ENCODE results near the gene SLC37A1.

The SLC37A1 gene

DNA sequence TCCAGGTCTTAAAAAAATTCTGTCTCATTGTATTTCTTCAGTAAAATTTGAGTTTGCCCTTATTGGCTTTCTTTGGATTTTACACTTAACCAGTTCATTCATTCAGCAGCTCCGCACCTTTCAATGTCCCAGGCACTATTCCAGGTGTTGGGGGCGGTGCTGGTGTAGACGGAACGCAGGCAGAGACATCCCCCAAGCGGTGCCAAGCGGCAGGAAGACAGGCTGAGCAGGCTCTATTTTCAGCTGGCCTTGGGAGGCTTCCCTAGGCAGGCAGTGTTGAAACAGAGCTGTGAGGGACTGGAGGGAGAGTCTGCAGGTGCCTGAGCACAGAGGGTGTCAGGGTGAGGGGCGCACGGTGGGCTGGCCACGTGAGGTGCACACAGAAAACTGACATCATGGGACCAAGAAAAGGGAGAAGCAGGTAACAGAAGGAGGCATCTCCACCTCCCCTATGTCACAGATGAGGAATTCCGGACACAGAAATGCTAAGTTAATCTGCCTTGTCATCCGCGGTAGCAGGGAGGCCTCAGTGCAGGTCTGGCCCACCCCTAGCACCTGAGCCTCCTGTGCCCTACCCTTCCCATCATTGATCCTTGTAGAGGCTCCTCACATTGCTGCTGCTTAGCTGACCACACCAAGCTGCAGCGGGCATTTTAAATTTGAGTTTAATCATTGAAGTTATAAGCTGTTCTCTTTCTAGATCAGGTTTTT is 40.8 kb downstream of the SLC37A1 start:
- TF ChIP-seq, protein P1, sequence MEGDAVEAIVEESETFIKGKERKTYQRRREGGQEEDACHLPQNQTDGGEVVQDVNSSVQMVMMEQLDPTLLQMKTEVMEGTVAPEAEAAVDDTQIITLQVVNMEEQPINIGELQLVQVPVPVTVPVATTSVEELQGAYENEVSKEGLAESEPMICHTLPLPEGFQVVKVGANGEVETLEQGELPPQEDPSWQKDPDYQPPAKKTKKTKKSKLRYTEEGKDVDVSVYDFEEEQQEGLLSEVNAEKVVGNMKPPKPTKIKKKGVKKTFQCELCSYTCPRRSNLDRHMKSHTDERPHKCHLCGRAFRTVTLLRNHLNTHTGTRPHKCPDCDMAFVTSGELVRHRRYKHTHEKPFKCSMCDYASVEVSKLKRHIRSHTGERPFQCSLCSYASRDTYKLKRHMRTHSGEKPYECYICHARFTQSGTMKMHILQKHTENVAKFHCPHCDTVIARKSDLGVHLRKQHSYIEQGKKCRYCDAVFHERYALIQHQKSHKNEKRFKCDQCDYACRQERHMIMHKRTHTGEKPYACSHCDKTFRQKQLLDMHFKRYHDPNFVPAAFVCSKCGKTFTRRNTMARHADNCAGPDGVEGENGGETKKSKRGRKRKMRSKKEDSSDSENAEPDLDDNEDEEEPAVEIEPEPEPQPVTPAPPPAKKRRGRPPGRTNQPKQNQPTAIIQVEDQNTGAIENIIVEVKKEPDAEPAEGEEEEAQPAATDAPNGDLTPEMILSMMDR (conservative IDR thresholded peaks at IDR 0.05; ENCODE audit: low read depth, low read length): no peak
- H3K4me3 ChIP-seq (ENCODE audit: low read length): no peak overlapping the region
- DNase-seq (ENCODE audit: low read depth): no peak

DNA sequence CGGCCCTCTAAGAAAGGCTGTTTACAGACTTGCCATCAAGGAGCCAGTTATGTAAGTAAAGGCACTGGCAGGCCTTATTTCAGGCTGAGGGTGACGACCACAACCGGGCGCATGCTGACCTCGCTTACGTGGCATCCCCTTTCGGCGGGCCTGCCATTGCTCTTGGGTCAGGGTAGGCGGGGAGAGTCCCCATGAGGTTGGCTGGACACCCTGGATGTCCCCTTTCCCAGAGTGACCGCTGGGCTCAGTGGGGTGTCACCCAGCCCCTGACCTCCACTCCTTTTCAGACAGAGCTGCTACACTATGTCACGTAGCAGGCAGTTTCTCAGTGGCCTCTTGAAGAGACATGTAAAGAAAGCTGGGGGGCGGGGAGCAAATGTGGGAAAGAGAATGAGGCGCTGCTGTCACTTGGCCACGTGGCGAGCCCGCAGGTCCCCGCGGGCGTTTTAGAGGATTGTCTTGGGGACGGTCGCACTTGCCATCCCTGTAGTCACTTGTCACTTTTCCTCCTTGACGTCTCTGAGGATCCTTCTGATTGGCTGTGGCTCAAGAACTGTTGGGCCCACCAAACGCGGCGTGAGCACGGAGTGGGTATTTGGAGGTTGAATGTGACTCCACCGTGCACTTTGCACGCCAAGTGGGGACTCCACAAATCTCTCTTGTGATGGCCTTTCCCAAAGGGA is 42.2 kb downstream of the SLC37A1 start:
- H3K4me3 ChIP-seq (ENCODE audit: low read length): no peak overlapping the region
- DNase-seq (ENCODE audit: low read depth): no peak
- TF ChIP-seq, protein P1 (conservative IDR thresholded peaks at IDR 0.05; ENCODE audit: low read depth, low read length): no peak

DNA sequence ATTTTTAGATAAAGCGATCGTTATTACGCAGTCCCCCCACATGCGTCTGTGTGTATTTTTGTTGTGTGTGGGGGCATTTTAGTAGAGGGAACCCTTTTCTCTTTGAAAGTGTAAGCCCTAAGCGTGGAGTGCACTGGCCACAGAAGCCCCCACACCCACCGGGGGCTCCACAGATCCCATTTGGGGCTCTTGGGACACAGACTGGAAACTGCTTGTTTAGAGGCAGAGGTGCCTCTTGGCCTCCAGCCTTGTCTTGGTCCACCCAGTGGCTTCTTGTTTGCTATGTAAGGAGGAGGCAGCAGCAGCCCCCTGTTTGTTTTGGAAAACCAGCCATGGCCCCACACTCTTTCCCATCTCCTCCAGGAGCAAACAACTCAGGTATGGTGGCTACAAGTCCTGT is 42.8 kb downstream of the SLC37A1 start:
- no peak overlapping the region for H3K4me3 ChIP-seq (ENCODE audit: low read length)
- TF ChIP-seq, protein P1 (conservative IDR thresholded peaks at IDR 0.05; ENCODE audit: low read depth, low read length): no peak
- no peak for DNase-seq (ENCODE audit: low read depth)

DNA sequence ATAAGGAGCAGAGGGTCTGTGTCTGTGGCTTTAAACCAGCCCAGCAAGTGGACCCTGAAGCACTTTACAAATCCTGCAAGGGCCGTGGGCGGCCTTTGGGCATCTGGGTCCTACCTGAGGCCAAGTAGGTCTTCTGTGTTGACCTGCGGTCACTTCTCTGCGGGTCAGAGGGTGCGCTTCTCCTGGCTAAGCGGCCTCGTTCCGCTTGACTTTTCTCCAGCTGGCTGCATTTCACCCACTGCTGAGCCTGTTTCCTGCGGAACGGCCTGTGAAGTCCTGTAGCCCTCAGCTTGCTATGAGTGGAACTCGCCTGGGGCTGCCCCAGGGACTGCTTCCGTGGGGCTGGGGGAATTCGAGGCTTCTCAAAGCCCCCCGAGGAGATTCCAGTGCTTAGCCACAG is 43.3 kb downstream of the SLC37A1 start:
- no peak for DNase-seq (ENCODE audit: low read depth)
- TF ChIP-seq, protein P1 (conservative IDR thresholded peaks at IDR 0.05; ENCODE audit: low read depth, low read length): no peak

DNA sequence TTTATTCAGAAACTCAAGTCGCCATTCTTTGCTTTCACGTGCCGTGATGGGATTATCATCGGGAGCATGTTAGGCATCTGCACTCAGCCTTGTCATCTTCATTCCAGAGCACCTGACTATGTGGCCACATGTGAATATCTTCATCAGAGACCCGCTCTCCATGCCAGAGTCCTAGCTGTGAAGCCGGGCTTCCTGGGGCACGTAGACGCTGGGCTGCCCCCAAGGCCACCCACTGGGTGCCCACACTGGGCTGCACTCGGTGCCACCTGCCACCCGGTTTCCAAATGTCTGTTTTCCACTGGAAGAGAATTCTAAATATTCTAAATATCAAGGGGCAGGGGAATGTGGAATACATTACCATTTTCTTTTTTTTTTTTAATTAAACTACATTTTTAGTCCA is 43.8 kb downstream of the SLC37A1 start:
- no peak overlapping the region for H3K4me3 ChIP-seq (ENCODE audit: low read length)
- TF ChIP-seq, protein P1 (conservative IDR thresholded peaks at IDR 0.05; ENCODE audit: low read depth, low read length): no peak
- no peak for DNase-seq (ENCODE audit: low read depth)

More for the DNA sequence above, 43.3 kb downstream of the SLC37A1 start:
- no peak overlapping the region for H3K4me3 ChIP-seq (ENCODE audit: low read length)

DNA sequence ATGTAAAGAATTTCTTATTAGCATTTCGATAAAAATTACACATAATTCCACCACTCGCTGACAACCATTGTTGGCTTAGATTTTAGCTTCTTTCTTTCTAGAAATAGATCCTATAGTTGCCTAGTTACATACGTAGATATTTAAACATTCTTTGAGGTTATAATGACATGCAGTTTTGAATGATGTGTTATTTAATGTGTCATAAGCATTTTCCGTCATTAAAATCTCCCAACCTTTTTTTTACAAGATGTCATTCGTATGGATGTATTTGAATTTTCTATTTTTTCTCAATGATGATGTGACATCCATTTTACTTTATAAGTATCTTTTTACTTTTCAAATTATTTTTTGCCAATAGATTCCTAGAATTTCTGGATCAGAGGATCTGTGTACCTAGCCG is 44.7 kb downstream of the SLC37A1 start:
- H3K4me3 ChIP-seq (ENCODE audit: low read length): no peak overlapping the region
- no peak for DNase-seq (ENCODE audit: low read depth)
- TF ChIP-seq, protein P1 (conservative IDR thresholded peaks at IDR 0.05; ENCODE audit: low read depth, low read length): no peak

DNA sequence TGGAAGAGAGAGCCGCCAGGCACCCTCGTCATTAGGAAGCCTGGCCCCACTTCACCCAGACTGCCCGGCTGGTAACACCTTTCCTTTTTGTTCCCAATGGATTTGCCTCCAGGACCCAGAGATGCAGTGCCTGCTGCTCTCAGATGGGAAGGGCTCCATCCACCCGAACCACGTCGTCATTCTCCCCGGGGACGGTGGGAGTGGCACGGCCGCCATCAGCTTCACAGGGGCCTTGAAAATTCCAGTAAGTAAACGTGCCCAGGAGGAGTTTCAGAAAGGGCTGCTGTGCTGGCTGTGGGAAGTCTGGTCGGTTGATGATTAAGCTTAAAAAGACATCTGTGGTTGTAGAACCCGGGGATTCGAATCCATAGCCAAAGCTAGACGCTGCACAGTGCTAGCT is 45.2 kb downstream of the SLC37A1 start:
- no peak overlapping the region for H3K4me3 ChIP-seq (ENCODE audit: low read length)
- TF ChIP-seq, protein P1 (conservative IDR thresholded peaks at IDR 0.05; ENCODE audit: low read depth, low read length): no peak
- DNase-seq (ENCODE audit: low read depth): no peak

Measured in retinal pigment epithelial cell (primary cell).